WI38 (cell line): ENCODE results near the gene AP1S1.
A peak's percentile ranks its signal among the peaks of the same experiment; 100 is the strongest.

Source experiments
- H3K4me3 ChIP-seq: 2 replicates; pipeline ENCODE4 v1.5.1; 2011; ENCODE audit warnings: low read depth, mild to moderate bottlenecking, control low read depth, low read length
- TF ChIP-seq, protein P1 (sequence below): IDR thresholded peaks from 2 replicates; pipeline ENCODE4 v1.5.1; 2012; ENCODE audit warnings: low read depth, mild to moderate bottlenecking, control low read depth, low read length

The AP1S1 gene

DNA sequence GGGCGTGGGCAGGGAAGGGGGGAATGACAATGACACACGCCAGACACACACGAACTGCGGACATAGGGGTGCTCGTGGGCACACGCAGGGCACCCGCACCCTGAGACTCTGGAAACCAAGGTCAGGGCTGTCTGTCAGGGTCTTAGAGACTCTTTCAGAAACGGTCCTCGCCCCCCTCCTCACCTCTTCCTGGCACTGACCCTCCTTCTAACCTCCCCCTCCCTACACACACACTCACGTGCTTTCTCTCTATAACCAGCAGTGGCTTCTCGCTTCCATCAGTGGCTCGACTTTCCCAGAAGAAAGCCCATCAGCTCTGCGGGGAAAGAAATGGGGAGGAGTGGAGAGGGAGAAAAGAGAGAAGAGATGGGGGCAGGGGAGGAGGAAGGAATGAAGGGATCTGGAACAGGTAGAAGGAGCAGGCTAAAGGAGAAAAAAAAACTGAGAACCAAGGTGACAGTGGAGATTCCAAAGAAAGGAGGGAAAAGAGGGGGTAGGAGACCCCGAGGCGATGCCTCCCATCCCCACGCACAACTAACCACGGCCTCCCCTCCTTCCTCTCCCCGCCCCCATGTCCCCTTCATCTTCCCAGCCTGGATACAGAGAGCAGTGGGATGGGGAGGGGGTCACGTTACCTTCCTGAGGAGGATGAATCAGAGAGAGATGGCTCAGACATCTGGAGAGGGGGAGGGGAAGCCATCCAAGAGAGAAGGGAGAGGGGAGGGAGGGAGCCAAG, 12.8 kb downstream of the AP1S1 start:
- no peak overlapping the region for H3K4me3 ChIP-seq
- TF ChIP-seq, protein P1, sequence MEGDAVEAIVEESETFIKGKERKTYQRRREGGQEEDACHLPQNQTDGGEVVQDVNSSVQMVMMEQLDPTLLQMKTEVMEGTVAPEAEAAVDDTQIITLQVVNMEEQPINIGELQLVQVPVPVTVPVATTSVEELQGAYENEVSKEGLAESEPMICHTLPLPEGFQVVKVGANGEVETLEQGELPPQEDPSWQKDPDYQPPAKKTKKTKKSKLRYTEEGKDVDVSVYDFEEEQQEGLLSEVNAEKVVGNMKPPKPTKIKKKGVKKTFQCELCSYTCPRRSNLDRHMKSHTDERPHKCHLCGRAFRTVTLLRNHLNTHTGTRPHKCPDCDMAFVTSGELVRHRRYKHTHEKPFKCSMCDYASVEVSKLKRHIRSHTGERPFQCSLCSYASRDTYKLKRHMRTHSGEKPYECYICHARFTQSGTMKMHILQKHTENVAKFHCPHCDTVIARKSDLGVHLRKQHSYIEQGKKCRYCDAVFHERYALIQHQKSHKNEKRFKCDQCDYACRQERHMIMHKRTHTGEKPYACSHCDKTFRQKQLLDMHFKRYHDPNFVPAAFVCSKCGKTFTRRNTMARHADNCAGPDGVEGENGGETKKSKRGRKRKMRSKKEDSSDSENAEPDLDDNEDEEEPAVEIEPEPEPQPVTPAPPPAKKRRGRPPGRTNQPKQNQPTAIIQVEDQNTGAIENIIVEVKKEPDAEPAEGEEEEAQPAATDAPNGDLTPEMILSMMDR, result no peak

GRCh38 chr7:101167645-101168411, 13.6 kb downstream of the AP1S1 start:
- no peak overlapping the region for H3K4me3 ChIP-seq
- TF ChIP-seq, protein P1, result no peak

DNA sequence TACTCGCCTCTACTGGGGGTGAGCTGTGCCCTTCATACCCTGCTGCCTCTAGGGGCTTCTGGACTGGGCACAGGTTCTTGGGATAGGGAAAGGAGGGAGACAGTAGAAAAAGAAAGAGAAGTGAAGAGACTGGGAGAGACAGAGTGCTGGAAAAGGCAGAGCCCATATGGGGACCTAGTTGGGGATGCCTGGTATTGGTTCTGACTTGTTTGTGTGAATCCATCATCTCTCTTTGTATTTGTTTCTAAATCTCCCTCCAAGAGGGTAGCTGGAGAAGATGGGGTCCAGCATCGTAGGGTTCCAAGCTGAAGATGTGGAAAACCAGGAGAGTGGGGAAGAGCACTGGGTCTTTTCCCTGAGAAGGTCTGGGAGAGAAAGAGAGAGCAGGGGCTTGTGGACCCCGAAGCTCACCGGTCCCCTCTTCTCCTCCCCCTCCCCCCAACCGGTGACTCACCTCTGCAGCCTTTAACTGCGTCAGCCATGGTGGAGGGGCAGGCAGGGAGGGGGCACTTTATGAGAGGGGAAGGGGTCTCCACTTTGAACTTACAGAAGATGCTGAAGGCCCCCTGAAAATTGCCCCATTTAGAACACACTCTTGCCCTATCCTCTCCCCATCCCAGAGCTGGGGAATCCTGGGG, 14.3 kb downstream of the AP1S1 start:
- TF ChIP-seq, protein P1, result no peak
- no peak overlapping the region for H3K4me3 ChIP-seq

- H3K4me3 ChIP-seq, result peak overlapping the region; percentile 14; the same call in 1 of the 2 replicates
- TF ChIP-seq, protein P1, result no peak
Measured at GRCh38 chr7:101169110-101169837, 15.0 kb downstream of the AP1S1 start.

DNA sequence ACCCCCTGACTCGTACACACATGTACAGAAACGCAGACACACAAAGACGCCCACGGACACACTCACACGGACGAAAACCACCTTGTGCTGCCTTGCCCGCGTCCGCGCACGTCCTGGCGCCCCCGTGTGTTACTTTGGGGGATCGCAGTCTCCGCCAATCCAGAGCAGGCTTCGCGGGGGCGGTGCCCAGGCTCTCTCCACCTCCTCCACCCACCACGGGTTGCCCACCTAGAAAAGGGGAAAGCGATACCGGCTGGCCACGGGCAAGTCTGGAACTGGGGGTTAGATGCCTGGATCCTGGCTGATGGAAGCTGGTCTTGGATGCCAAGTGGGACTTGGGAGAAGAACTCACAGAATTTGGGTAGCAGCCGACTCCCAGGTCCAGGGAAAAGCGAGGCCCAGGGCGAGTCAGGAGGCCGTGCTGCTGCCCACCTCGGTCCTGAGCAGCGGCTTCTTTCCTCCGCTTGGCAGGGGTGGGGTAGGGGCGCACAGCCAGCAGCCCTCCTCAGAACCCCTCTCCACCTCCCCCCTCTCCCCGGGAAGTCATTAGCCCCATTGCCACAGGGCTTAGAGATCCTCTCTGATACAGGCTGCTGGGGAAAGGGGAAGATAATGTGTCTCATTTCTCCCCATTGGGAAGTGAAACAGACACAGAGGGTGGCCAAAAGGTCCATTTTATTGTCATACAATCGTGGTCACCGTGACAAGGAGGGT, 15.7 kb downstream of the AP1S1 start:
- H3K4me3 ChIP-seq, result peak overlapping the region; percentile 14; the same call in 1 of the 2 replicates
- TF ChIP-seq, protein P1, result peak; percentile 93

- no peak overlapping the region for H3K4me3 ChIP-seq
- TF ChIP-seq, protein P1, result no peak
Measured at GRCh38 chr7:101170617-101171441, 16.6 kb downstream of the AP1S1 start.
